ENCODE measurements around the gene SLC25A10.

GRCh38 chr17:81725439-81725838 is 13.4 kb downstream of the SLC25A10 start:
- TF ChIP-seq CTCF (IDR thresholded peaks at IDR 0.05) (no peak), POLR2A (IDR thresholded peaks at IDR 0.05) (no peak), EP300 (IDR thresholded peaks at IDR 0.05) (no peak)
